Caco-2 (cell line): Measurements from ENCODE around the gene KCNQ5. TPM values are rescaled to one million over a fixed set of nuclear protein-coding genes. Genes with fewer than 3 reads are reported as not detected.
A peak's percentile ranks its signal among the peaks of the same experiment; 100 is the strongest.

Source experiments
- BruUV-seq: library from RNA; stranded (reverse); fragments of 400-500 nt; replicated peaks from 2 replicates; lab custom pipeline; 2021; lab: Mats Ljungman, UMichigan
- CTCF ChIA-PET: fragments of 300-600 bp; sonication (Branson Sonifier 250); formaldehyde crosslinking; loops from one replicate; lab custom pipeline; 2022; ENCODE audit warnings: antibody characterized with exemption; lab: Charles Lee
- POLR2A ChIA-PET: fragments of 300-600 bp; sonication (Branson Sonifier 250); formaldehyde crosslinking; loops from one replicate; lab custom pipeline; 2022; ENCODE audit warnings: antibody characterized with exemption; lab: Charles Lee
- DNase-seq, 2 experiments: peaks; one replicate each; pipeline versions ENCODE4 v3.0.0 to v3.0.0-alpha.2; 2020 to 2022
- H3K27me3 ChIP-seq: replicated peaks from 2 replicates; pipeline ENCODE4 v1.6.0; 2011; ENCODE audit warnings: low read length; ENCODE audit not compliant: control insufficient read depth, insufficient read depth
- H3K36me3 ChIP-seq: 2 replicates; pipeline ENCODE4 v1.5.1; 2011; ENCODE audit warnings: low read length; ENCODE audit not compliant: control insufficient read depth, insufficient read depth
- H3K4me1 ChIP-seq: fragments of 250-450 bp; sonication (Bioruptor Pico); 2 replicates; pipeline ENCODE4 v1.5.1; 2020; ENCODE audit warnings: mild to moderate bottlenecking
- H3K4me3 ChIP-seq: 2 replicates; pipeline ENCODE4 v1.5.1; 2011; ENCODE audit warnings: low read depth, mild to moderate bottlenecking, control low read depth, low read length
- H3K9me3 ChIP-seq: fragments of 250-450 bp; sonication (Bioruptor Pico); 2 replicates; pipeline ENCODE4 v1.5.1; 2020; ENCODE audit warnings: mild to moderate bottlenecking, moderate library complexity
- H3K27ac Mint-ChIP-seq: one replicate; pipeline ENCODE4 v1.8.0; 2022; ENCODE audit warnings: mixed read lengths; ENCODE audit not compliant: unreplicated experiment
- H3K27me3 Mint-ChIP-seq: one replicate; pipeline ENCODE4 v1.8.0; 2022; ENCODE audit warnings: mixed read lengths; ENCODE audit not compliant: insufficient read depth, unreplicated experiment
- H3K36me3 Mint-ChIP-seq: one replicate; pipeline ENCODE4 v1.8.0; 2022; ENCODE audit warnings: mild to moderate bottlenecking, mixed read lengths; ENCODE audit not compliant: insufficient read depth, unreplicated experiment
- H3K4me1 Mint-ChIP-seq: one replicate; pipeline ENCODE4 v1.8.0; 2022; ENCODE audit warnings: low read depth, mixed read lengths; ENCODE audit not compliant: unreplicated experiment
- H3K4me3 Mint-ChIP-seq: one replicate; pipeline ENCODE4 v1.8.0; 2022; ENCODE audit warnings: mild to moderate bottlenecking, moderate library complexity, mixed read lengths; ENCODE audit not compliant: unreplicated experiment
- H3K9me3 Mint-ChIP-seq: one replicate; pipeline ENCODE4 v1.8.0; 2022; ENCODE audit warnings: mixed read lengths; ENCODE audit not compliant: unreplicated experiment
- intact Hi-C: fragments of 100-400 bp; cut with micrococcal nuclease; formaldehyde crosslinking; loops from one replicate; pipeline ENCODE4 v1.10.0; 2022; ENCODE audit not compliant: unreplicated experiment
- total RNA-seq: library from RNA; stranded (reverse); gene quantifications from 2 replicates; pipeline ENCODE4 v1.2.3, GENCODE V29; 2022
- TF ChIP-seq, protein P1 (sequence below), 2 experiments: fragments of 200-600 bp in 1 of 2; IDR thresholded peaks; 1 replicate in 1 of 2; 2 replicates in 1 of 2; pipeline versions ENCODE4 v1.5.1 to v1.8.0; 2011 to 2022; ENCODE audit warnings: antibody characterized with exemption in 1 of 2, control low read depth in 1 of 2, inconsistent platforms in 1 of 2, low read depth in 1 of 2, low read length in 1 of 2, mild to moderate bottlenecking in 1 of 2, moderate library complexity in 1 of 2; ENCODE audit not compliant: insufficient read depth in 1 of 2, severe bottlenecking in 1 of 2, unreplicated experiment in 1 of 2

The KCNQ5 gene
- total RNA-seq, 1 experiment from 2014 or later: 0.20 TPM

DNA sequence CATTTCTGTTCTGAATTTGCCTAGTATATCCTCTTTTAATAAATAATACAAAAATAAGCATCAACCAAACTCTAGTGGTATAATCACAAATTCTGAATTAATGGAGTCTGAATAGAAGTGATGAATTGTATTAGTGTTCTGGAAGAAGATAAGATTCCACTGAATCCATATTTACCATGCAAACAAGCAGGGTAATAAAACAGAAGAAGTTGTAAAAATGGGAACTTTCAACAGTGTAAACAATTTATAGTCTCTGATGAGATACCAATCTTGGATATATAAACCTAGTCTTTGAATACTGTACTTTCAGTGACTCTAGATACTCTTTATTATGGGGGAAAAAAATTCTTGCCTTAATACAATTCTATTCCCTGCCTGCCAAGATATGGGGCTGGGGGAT is 405.8 kb downstream of the KCNQ5 start:
- no peaks in the 10 kb centered on the region for H3K9me3 Mint-ChIP-seq
- BruUV-seq: no TSS peak
- DNase-seq: no peak
- peaks cover 10% of the 10 kb centered on the region for H3K27me3 Mint-ChIP-seq
- Histone ChIP-seq H3K27me3 (no peaks in the 10 kb centered on the region), H3K4me1 (peaks cover 15% of the 10 kb centered on the region), H3K9me3 (no peaks in the 10 kb centered on the region), H3K4me3 (no peak overlapping the region), H3K36me3 (no peaks in the 10 kb centered on the region)
- no peaks in the 10 kb centered on the region for H3K36me3 Mint-ChIP-seq
- peaks cover 9% of the 10 kb centered on the region for H3K4me1 Mint-ChIP-seq
- no peak overlapping the region for H3K27ac Mint-ChIP-seq
- ChIA-PET POLR2A (no interaction called here), CTCF (no interaction called here)
- H3K4me3 Mint-ChIP-seq: peak overlapping the region; percentile 23
- intact Hi-C loops: no loop called here
- TF ChIP-seq, protein P1, sequence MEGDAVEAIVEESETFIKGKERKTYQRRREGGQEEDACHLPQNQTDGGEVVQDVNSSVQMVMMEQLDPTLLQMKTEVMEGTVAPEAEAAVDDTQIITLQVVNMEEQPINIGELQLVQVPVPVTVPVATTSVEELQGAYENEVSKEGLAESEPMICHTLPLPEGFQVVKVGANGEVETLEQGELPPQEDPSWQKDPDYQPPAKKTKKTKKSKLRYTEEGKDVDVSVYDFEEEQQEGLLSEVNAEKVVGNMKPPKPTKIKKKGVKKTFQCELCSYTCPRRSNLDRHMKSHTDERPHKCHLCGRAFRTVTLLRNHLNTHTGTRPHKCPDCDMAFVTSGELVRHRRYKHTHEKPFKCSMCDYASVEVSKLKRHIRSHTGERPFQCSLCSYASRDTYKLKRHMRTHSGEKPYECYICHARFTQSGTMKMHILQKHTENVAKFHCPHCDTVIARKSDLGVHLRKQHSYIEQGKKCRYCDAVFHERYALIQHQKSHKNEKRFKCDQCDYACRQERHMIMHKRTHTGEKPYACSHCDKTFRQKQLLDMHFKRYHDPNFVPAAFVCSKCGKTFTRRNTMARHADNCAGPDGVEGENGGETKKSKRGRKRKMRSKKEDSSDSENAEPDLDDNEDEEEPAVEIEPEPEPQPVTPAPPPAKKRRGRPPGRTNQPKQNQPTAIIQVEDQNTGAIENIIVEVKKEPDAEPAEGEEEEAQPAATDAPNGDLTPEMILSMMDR (IDR thresholded peaks at IDR 0.05; ENCODE audit: insufficient read depth in 1 of 2, low read depth in 1 of 2, low read length in 1 of 2, severe bottlenecking in 1 of 2, unreplicated experiment in 1 of 2): no peak

DNA sequence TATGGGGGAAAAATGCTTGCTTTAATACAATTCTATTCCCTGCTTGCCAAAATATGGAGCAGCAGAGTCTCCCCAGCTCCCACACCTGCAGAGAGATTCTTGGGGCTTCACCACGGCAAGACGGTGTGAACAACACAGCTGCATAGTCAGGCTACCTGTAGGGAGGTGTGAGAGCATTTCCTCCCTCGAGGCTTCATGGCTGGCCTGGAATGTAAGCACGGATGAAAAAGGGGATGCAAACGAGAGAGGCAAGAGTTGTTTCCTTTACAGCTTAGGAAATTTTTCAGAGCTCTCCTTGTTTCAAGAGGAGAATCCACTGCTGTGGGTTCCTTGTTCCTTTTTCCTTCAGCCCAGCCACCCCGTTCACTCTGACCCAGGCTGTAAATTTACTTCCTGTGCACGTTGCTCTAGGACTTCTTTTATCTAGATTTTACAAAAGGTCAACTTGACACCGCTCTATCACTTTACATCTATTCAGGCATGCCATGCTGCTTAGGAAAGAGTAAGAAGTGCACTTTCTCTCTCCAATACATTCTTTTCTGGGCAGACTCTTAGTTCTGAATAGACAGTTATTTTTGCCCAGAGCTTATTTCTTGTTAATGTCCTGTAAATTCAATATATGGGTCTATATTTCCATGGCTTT is 406.4 kb downstream of the KCNQ5 start:
- BruUV-seq: no TSS peak
- Mint-ChIP-seq H3K4me3 (peak overlapping the region; percentile 23), H3K27me3 (peaks cover 6% of the 10 kb centered on the region), H3K4me1 (peaks cover 9% of the 10 kb centered on the region), H3K27ac (no peak overlapping the region), H3K9me3 (no peaks in the 10 kb centered on the region), H3K36me3 (no peaks in the 10 kb centered on the region)
- DNase-seq: peak in 1 of 2 experiments; percentile 4
- POLR2A ChIA-PET: no interaction called here
- intact Hi-C loops: no loop called here
- Histone ChIP-seq H3K4me1 (peaks cover 15% of the 10 kb centered on the region), H3K27me3 (no peaks in the 10 kb centered on the region), H3K9me3 (no peaks in the 10 kb centered on the region), H3K4me3 (no peak overlapping the region), H3K36me3 (no peaks in the 10 kb centered on the region)
- CTCF ChIA-PET: no interaction called here
- TF ChIP-seq, protein P1 (IDR thresholded peaks at IDR 0.05; ENCODE audit: insufficient read depth in 1 of 2, low read depth in 1 of 2, low read length in 1 of 2, severe bottlenecking in 1 of 2, unreplicated experiment in 1 of 2): no peak

DNA sequence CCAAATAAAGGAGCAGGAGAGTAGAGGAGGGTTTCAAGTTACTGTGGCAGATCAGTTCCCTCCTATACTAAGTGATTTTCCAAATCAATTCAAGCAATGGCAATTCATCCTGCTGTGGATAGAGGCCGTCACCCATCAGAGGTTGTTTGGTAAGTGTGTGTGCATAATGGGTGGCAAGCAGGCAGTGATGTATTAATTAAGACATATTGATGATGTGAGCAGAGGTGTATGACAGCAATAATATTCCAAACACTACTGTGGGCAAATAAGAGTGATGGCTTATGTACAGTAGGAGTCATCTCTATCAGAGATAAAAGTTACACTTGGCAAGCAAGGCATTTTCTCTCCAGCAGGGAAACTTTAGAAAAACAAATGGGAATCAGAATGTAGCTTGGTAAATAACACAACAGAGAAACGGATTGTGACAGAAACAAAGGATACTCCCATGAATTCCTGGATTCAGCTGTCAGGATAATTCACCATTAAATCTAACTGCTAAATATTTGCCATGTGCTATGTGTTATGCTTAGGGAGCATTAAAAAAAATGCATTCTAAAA is 407.1 kb downstream of the KCNQ5 start:
- BruUV-seq: no TSS peak
- H3K4me3 Mint-ChIP-seq: no peak overlapping the region
- no peaks in the 10 kb centered on the region for H3K9me3 Mint-ChIP-seq
- H3K36me3 ChIP-seq: no peaks in the 10 kb centered on the region
- H3K27me3 Mint-ChIP-seq: peaks cover 6% of the 10 kb centered on the region
- CTCF ChIA-PET: no interaction called here
- H3K27ac Mint-ChIP-seq: no peak overlapping the region
- H3K4me1 Mint-ChIP-seq: peaks cover 9% of the 10 kb centered on the region
- no peaks in the 10 kb centered on the region for H3K9me3 ChIP-seq
- POLR2A ChIA-PET: no interaction called here
- no peak overlapping the region for H3K4me3 ChIP-seq
- TF ChIP-seq, protein P1 (IDR thresholded peaks at IDR 0.05; ENCODE audit: insufficient read depth in 1 of 2, low read depth in 1 of 2, low read length in 1 of 2, severe bottlenecking in 1 of 2, unreplicated experiment in 1 of 2): no peak
- H3K36me3 Mint-ChIP-seq: no peaks in the 10 kb centered on the region
- no peak for DNase-seq
- H3K27me3 ChIP-seq: no peaks in the 10 kb centered on the region
- H3K4me1 ChIP-seq: peaks cover 15% of the 10 kb centered on the region
- intact Hi-C loops: no loop called here
